Measurements from ENCODE around the gene LRRC4B. TPM values are rescaled to one million over a fixed set of nuclear protein-coding genes. Genes with fewer than 3 reads are reported as not detected.

Gene LRRC4B
- total RNA-seq, 1 donor: not detected

DNA sequence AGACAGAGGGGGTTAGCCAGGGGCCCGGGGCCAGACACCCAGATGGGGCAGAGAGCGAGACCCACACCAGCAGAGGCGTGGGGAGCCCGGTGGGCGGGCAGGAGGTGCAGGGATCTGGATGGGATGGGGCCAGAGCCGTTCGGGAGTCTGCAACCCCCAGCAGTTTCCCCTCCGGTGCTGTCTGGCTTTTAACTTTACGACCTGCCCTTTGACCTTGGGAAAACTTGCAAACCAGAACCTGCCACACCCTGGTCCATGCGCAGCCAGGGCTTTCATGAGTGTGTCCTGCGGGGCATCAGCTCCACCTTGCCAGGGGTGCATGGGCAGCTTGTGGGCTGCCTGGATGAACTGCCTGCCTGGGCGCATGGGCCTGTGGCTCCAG lies 67.1 kb downstream of the LRRC4B start:
- no peak for DNase-seq (ENCODE audit: low read depth)
- no peak overlapping the region for H3K4me3 ChIP-seq (ENCODE audit: low read depth, low read length)
- TF ChIP-seq, protein P1, sequence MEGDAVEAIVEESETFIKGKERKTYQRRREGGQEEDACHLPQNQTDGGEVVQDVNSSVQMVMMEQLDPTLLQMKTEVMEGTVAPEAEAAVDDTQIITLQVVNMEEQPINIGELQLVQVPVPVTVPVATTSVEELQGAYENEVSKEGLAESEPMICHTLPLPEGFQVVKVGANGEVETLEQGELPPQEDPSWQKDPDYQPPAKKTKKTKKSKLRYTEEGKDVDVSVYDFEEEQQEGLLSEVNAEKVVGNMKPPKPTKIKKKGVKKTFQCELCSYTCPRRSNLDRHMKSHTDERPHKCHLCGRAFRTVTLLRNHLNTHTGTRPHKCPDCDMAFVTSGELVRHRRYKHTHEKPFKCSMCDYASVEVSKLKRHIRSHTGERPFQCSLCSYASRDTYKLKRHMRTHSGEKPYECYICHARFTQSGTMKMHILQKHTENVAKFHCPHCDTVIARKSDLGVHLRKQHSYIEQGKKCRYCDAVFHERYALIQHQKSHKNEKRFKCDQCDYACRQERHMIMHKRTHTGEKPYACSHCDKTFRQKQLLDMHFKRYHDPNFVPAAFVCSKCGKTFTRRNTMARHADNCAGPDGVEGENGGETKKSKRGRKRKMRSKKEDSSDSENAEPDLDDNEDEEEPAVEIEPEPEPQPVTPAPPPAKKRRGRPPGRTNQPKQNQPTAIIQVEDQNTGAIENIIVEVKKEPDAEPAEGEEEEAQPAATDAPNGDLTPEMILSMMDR (IDR thresholded peaks at IDR 0.05; ENCODE audit: insufficient read depth, low read depth, low read length): no peak

DNA sequence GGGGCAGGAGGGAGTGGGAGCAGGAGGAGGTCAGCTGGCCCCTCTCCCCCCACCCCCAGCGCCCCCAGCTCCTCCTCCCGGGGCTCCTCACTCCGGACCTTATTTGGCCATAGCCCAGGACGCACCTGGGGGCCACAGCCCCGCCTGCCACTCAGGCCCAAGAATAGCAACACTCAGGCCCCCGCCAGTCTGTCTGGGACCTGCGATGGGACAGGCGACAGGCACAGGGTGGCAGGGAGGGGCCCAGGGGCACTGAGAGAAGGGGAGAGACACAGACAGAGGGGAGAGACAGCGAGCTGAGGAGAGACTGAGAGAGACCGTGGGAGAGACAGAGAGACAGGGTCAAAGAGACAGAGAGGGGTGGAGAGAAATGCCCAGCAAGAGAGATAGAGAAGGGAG lies 67.5 kb downstream of the LRRC4B start:
- TF ChIP-seq, protein P1 (IDR thresholded peaks at IDR 0.05; ENCODE audit: insufficient read depth, low read depth, low read length): no peak

DNA sequence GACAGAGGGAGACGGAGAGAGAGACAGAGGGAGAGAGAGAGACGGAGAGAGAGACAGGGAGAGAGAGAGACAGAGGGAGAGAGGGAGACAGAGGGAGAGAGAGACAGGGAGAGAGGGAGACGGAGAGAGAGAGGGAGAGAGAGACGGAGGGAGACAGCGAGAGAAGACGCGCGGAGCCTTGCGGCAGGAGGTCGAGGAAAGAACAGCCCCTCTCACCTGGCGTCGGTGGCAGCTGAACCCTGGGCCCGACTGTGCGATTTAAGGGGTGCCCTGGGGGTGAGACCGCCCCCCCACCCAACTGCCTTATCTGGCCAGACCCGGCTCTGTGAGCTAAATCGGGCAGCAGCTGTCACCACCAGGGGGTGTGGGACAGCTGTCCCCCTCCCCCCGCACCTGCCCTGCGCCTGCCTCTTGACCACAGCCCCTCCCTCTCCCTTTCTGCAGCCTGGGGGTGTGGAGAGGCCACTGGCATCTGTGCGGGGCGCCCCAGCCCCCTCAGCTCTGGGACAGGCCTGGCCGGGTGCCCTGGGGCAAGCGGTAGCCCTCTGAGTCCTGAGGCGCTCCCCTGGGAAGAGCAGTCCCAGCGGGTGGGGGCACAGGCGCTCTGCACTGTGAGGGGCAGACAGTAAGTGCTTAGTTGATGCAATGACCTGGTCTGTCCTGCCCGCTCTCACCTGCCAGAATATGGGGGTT lies 68.0 kb downstream of the LRRC4B start:
- TF ChIP-seq, protein P1 (IDR thresholded peaks at IDR 0.05; ENCODE audit: insufficient read depth, low read depth, low read length): peak; percentile 7
- DNase-seq (ENCODE audit: low read depth): no peak

More for the DNA sequence above, 67.5 kb downstream of the LRRC4B start:
- no peak for DNase-seq (ENCODE audit: low read depth)
- no peak overlapping the region for H3K4me3 ChIP-seq (ENCODE audit: low read depth, low read length)

DNA sequence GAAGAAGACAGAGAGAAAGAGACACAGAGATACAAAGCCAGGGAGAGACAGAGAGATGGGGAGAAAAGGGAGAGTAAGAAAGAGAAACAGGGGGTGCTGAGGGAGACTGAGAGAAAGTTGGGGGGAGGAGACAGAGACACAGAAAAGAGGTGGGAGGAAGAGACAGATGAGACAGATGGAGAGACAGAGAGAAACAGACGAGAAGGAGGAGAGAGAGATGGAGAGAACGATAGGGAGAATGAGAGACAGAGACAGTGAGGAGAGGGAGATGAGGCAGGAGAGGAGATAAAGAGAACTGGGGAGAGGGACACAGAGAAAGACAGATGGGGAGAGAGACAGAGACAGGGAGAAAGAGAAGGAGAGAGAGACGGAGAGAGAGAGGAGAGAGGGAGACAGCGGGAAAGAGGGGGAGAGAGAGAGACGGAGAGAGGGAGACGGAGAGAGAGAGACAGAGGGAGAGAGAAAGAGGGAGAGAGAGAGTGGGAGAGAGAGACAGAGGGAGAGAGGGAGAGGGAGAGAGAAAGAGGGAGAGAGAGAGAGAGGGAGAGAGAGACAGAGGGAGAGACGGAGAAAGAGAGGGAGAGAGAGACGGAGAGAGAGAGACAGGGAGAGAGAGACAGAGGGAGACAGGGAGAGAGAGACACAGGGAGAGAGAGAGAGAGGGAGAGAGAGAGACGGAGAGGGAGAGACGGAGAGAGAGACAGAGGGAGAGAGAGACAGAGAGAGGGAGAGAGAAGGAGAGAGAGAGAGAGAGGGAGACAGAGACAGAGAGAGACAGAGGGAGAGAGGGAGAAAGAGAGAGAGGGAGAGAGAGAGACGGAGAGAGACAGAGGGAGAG lies 69.8 kb downstream of the LRRC4B start:
- TF ChIP-seq, protein P1 (IDR thresholded peaks at IDR 0.05; ENCODE audit: insufficient read depth, low read depth, low read length): no peak
- no peak overlapping the region for H3K4me3 ChIP-seq (ENCODE audit: low read depth, low read length)
- DNase-seq (ENCODE audit: low read depth): no peak

More for the DNA sequence above, 68.0 kb downstream of the LRRC4B start:
- no peak overlapping the region for H3K4me3 ChIP-seq (ENCODE audit: low read depth, low read length)

DNA sequence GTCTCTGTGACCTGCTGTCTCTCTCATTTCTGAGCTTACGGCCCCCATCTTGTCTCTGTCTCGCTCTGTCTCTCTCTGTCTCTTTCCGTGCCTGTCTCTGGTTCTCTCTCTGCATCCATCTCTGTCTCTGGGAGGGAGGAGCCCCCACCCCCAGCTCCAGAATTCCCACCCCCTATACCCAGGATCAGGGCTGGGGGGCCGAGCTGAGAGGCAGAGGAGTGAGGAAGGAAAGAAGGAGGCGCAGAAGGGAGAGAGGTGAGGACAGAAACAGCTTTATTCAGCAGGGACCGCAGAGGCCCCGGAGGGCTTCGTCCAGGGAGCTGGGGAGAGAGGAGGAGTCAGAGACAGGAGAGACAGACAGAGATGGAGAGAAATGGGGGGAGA lies 71.2 kb downstream of the LRRC4B start:
- TF ChIP-seq, protein P1 (IDR thresholded peaks at IDR 0.05; ENCODE audit: insufficient read depth, low read depth, low read length): no peak
- H3K4me3 ChIP-seq (ENCODE audit: low read depth, low read length): no peak overlapping the region
- no peak for DNase-seq (ENCODE audit: low read depth)

DNA sequence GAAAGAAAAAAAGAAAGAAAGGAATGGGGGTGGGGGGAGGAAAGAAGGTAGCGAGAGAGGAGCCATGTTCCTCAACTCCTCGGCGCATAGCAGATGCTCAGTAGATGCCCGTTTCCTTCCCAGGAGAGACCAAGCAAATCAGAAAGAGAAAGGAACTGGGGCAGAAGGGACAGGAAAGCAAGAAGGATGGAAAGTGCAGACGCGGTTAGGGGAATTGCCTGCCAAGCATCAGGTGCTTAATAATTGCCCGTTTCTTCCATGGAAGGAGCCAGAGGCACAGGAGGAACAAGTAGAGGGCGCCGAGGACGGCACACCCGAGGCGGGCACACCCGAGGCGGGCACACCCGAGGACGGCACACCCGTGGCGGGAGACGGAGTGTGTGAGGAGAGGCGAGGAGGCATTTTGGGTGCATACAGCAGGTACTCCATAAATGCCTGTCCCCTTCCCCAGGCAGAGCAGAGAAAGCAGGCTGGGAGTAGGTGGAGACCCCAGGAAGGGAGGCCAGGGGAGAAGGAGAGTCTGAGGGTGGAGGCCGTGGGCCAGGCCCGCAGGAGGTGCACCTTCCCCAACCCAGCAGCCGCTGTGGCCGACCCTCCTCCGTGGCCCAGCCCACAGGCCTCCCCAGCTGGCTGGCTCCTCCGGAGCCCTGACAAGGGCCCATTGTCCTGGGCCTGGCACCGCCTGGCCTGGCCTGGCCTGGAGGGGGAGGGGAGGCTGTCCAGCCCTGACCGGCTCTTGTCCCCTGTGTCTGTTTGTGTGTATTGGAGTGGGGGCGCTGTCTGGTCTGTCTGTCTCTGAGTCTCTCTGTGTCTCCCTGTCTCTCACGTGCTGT lies 71.8 kb downstream of the LRRC4B start:
- no peak for DNase-seq (ENCODE audit: low read depth)
- H3K4me3 ChIP-seq (ENCODE audit: low read depth, low read length): no peak overlapping the region
- TF ChIP-seq, protein P1 (IDR thresholded peaks at IDR 0.05; ENCODE audit: insufficient read depth, low read depth, low read length): no peak

Measured in fibroblast of villous mesenchyme (primary cell).